Right hindlimb (tissue), 1 donor: ENCODE results near the gene PCDHGA7.
"Not testable (repeated sequence)": the region's sequence is repeated elsewhere in the genome, so short reads cannot be mapped to it uniquely, and the experiment has no call there.

ENCODE experiments used
- DNase-seq: peaks from one replicate; pipeline ENCODE4 v3.0.0-alpha.2; 2018

PCDHGA7 gene

DNA sequence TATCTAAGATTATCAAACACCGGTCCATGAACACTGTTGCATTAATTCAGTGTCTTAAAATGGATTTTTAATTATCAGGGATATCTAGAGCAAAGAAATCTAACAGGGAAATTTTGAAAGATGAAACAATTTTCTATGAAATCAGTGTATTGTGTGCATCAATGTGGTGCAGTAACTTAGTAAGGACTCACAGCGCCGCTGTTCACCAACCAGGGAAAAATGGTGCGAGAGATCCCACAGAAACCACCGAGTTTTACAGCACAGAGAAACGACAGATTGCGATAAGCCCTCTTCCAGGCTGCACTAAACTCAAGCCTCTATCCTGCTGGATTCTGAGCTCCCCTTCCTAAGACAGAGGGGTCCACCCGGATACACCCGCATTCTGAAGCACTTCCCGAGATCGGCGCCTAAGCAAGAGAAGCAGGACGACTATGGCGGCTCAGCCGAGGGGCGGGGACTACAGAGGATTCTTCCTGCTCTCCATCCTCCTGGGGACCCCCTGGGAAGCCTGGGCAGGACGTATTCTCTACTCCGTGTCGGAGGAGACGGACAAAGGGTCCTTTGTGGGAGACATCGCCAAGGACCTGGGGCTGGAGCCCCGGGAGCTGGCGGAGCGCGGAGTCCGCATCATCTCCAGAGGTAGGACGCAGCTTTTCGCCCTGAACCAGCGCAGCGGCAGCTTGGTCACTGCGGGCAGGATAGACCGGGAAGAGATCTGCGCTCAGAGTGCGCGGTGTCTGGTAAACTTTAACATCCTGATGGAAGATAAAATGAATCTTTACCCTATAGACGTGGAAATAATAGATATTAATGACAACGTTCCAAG is at the start of gene PCDHGA7:
Gene PCDHGA7, plus strand, starts transcription at position 274 of the 826 bp plus-strand sequence. Its CDS starts 158 bp downstream, at position 432.
- DNase-seq, result no peak

DNA sequence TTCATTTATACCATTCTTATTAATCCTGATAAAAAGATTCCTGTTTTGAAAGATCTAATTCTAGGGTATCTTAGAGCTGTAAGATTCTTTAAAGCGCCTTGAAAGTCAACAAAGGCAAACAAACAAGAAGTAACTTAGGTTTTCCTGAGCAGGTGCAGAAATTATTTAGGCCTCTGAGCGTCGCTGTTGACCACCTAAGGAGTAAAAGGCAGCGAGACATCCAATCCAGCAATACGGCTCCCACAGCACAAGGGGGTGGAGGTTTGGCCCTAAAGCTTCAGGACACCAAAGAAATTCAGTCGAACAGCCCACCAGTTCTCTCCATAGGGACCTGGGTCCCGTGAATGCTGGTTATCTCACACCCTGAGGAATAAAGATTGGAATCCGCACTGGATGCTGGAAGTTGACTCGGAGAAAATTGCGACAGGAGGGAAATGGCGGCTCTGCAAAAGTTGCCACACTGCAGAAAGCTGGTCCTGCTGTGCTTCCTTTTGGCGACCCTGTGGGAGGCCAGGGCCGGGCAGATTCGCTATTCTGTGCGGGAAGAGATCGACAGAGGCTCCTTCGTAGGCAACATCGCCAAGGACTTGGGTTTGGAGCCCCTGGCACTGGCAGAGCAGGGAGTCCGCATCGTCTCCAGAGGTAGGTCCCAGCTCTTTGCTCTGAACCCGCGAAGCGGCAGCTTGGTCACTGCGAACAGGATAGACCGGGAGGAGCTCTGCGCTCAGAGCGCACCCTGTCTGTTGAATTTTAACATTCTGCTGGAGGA is 43.8 kb upstream of the PCDHGA7 start, which contains the start of gene PCDHGA2:
Gene PCDHGA2, plus strand, starts transcription at position 223 of the 769 bp plus-strand sequence.
- no peak for DNase-seq

GRCh38 chr5:141340781-141341354 is 41.7 kb upstream of the PCDHGA7 start:
- DNase-seq, result not testable (repeated sequence)

DNA sequence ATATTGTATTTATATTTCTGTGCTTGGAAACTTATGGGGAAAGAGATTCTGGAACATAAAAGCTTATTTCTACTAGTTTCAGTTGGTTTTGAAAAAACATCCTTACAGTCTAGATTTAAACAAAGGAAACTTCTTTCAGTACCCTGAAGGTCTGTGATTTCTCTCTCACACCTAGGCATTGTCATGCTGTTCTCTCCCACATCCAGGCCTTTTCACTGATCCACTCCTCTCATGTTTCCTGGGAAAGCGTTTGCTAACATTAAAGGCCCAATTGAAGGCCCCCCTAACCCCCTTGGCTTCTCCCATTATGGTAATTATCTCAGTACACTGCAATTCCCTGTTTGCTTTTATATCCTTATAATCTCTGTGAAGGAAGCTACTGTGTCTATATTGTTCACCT is 39.8 kb upstream of the PCDHGA7 start:
- no peak for DNase-seq

- no peak for DNase-seq
These were observed 39.1 kb upstream of the PCDHGA7 start, which contains the start of gene PCDHGA3 for GRCh38 chr5:141343242-141343952. PCDHGA3 (plus strand) TSS chr5:141343829; CDS start chr5:141344034, 205 bp downstream.

DNA sequence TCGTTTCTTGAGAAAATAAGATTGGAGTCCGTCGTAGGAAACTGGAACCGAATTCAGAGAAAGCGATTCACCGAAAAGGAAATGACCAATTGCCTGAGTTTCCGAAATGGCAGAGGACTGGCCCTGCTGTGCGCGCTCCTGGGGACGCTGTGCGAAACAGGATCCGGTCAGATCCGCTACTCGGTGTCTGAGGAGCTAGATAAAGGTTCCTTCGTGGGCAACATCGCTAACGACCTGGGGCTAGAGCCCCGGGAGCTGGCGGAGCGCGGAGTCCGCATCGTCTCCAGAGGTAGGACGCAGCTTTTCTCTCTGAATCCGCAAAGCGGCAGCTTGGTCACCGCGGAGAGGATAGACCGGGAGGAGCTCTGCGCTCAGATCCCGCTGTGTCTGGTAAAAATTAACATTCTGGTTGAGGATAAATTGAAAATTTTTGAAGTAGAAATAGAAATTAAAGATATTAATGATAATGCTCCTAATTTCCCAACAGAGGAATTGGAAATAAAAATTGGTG is 38.5 kb upstream of the PCDHGA7 start:
- no peak for DNase-seq

GRCh38 chr5:141345327-141345726 is 37.2 kb upstream of the PCDHGA7 start:
- no peak for DNase-seq

DNA sequence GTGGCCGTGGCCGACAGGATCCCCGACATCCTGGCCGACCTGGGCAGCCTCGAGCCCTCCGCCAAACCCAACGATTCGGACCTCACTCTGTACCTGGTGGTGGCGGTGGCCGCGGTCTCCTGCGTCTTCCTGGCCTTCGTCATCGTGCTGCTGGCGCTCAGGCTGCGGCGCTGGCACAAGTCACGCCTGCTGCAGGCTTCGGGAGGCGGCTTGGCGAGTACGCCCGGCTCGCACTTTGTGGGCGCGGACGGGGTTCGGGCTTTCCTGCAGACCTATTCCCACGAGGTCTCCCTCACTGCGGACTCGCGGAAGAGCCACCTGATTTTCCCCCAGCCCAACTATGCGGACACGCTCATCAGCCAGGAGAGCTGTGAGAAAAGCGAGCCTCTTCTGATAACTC is 36.5 kb upstream of the PCDHGA7 start:
- not testable (repeated sequence) for DNase-seq

GRCh38 chr5:141349917-141350619 is 32.5 kb upstream of the PCDHGA7 start, which contains the start of gene PCDHGB1:
PCDHGB1 (plus strand) TSS chr5:141350099; CDS start chr5:141350261, 162 bp downstream.
- DNase-seq, result no peak

DNA sequence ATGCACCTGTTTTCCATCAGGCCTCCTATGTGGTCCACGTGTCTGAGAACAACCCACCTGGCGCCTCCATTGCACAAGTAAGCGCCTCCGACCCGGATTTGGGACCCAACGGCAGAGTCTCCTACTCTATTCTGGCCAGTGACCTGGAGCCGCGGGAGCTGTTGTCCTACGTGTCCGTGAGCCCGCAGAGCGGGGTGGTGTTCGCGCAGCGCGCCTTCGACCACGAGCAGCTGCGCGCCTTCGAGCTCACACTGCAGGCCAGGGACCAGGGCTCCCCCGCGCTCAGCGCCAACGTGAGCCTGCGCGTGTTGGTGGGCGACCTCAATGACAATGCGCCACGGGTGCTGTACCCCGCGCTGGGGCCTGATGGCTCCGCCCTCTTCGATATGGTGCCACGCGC is 31.0 kb upstream of the PCDHGA7 start:
- no peak for DNase-seq

- no peak for DNase-seq
These were observed 27.6 kb upstream of the PCDHGA7 start, which contains the start of gene PCDHGA4 for GRCh38 chr5:141354900-141355469. PCDHGA4 (plus strand) TSS chr5:141355021; CDS start chr5:141355108, 87 bp downstream.

DNA sequence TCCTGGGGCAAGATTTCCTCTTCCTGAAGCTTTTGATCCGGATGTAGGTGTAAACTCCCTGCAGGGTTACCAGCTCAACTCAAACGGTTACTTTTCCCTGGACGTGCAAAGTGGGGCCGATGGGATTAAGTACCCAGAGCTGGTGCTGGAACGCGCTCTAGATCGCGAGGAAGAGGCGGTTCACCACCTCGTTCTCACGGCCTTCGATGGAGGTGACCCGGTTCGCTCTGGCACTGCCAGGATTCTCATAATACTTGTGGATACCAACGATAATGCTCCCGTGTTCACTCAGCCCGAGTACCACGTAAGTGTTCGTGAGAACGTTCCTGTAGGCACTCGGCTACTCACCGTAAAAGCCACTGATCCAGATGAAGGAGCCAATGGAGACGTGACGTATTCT is 26.9 kb upstream of the PCDHGA7 start:
- no peak for DNase-seq

- no peak for DNase-seq
These were observed 26.4 kb upstream of the PCDHGA7 start for GRCh38 chr5:141356133-141356532.

GRCh38 chr5:141356950-141357349 is 25.6 kb upstream of the PCDHGA7 start:
- DNase-seq, result no peak

- DNase-seq, result no peak
These were observed 22.6 kb upstream of the PCDHGA7 start, which contains the start of gene PCDHGB2 for GRCh38 chr5:141359790-141360426. PCDHGB2 (plus strand) TSS chr5:141359994; CDS start chr5:141360136, 142 bp downstream.

GRCh38 chr5:141360685-141361084 is 21.9 kb upstream of the PCDHGA7 start:
- DNase-seq, result no peak

DNA sequence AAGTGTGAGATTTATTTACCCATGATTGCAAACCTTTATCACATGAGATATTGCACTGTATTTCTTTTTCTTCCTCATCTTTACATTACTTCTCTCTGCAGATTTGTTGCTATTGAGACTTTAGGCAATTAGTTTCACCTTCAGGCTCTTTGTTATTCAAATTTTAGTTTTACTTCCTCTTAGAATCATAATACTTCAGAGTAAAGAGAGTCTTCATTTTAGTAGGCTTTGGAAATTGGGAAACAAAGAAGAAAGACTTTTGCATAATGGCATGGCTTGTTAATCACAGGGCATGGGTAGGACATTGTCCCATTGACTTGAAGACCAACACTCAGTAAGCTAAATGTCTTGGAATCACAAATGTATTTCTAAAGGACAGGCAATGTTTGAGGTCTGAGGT is 19.8 kb upstream of the PCDHGA7 start:
- no peak for DNase-seq

GRCh38 chr5:141363952-141364660 is 18.4 kb upstream of the PCDHGA7 start, which contains the start of gene PCDHGA5:
PCDHGA5 (plus strand) TSS chr5:141364162; CDS start chr5:141364331, 169 bp downstream.
- no peak for DNase-seq

- DNase-seq, result no peak
These were observed 16.3 kb upstream of the PCDHGA7 start for GRCh38 chr5:141366016-141366896.
